MM.1S (cell line): ENCODE results near the gene CPA1.

Experiments used
- CTCF ChIP-seq: fragments of 300-600 bp; sonication (generic); IDR thresholded peaks from 2 replicates; pipeline ENCODE4 v1.5.1; 2016; ENCODE audit warnings: antibody characterized with exemption, low read length, mixed read lengths
- EZH2 ChIP-seq: fragments of 300-600 bp; sonication (generic); optimal IDR thresholded peaks from 2 replicates; pipeline ENCODE3; 2017; ENCODE audit warnings: low read depth, mild to moderate bottlenecking, antibody characterized with exemption, low read length, mixed read lengths

DNA sequence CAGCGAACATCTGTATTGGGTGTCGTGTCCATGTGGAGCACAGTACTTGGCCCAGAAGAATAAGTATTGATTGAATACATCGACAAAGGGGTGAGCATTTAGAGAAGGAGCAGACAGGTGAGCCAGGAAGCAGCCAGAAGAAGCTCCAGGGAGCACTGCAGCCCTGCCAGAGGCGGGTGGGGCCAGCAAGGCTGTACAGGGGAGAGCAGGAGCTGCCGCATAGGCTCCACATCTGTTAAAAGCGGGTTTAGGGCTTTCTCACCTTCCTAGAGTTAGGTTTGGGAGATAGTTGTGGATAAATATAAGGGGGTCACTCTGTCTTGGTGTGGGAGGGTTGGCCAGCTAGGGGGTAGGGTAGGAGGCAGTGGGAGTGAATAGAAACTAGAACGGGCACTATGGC, 1.3 kb upstream of the CPA1 start:
- TF ChIP-seq CTCF (no peak), EZH2 (no peak)
